HG03457 (cell line): Measurements from ENCODE around the gene FOXN1.

Source experiments
- ATAC-seq: cut with Tn5 transposase; IDR thresholded peaks from one replicate; pipeline ENCODE4 v1.9.1; 2021; ENCODE audit warnings: moderate number of reproducible peaks; ENCODE audit not compliant: unreplicated experiment

FOXN1 gene

DNA sequence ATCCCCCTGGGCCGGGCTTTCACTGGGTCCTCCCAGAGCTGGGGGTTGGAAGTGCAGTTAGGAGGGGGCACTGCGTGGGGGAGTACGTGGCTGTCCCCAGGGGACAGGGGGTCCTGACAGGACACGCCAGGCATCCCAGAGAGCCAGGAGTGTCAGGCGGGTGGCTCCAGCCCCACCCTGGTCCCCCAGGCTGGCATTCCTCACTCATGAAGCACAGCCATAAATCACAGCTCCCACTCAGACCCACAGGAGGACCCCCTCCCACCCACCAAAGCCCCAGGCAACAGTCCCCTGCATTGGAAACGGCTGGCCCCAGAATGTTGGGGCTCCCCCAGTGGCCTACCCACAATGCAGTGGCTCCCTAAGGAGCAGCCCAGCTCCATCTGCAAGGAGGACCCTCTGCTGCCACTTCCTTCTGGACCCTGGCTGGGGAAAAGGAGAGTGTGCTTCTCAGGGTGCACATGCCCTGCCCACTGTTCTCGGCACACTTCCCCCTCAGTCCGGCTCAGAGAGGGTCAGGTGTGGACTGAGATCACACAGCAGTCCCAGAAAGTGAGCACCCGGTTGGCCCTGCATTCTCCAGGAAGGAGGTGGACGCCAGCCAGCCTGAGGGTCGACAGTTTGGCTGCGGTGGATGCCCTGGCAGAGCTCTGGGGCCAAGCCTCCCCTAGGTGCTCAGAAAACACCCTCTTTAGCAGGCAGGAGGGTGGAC lies 7.3 kb upstream of the FOXN1 start:
- no peak for ATAC-seq

GRCh38 chr17:28499364-28499664 lies 6.8 kb upstream of the FOXN1 start:
- ATAC-seq, result no peak

DNA sequence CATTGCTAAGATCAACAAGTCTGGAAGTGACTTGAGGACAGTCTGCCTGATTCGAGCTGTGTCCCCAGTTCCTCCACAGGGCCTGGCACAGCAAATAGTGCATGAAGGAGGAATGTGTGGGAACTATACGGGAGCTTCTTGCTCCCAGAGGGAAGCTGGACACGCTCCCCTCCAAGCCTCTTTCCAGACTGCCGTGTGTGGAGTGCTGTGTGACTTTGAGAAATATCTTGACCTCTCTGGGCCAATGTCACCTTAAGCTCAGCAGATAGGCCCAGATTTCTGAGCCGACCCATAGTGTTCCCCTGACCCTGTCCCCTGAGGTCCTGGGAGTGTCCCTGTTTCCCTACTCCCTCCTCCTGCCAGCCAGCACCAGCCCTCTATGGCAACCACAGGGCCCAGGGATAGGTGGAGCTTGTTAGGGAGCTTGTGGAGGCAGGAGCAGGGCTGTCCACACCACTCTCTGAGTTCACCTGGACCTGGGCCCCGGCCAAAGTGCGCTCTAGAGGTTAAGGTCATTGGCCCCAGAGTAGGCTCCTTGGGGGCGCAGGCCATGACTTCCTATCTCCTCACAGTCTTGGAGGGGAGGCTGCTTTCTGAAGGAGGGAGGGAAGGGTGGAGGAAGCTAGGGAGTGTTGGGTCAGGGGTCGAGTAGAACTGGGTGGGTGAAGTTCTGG lies 6.3 kb upstream of the FOXN1 start:
- ATAC-seq, result no peak

GRCh38 chr17:28500712-28501379 lies 5.3 kb upstream of the FOXN1 start:
- no peak for ATAC-seq

GRCh38 chr17:28501421-28502284 lies 4.5 kb upstream of the FOXN1 start:
- ATAC-seq, result no peak

DNA sequence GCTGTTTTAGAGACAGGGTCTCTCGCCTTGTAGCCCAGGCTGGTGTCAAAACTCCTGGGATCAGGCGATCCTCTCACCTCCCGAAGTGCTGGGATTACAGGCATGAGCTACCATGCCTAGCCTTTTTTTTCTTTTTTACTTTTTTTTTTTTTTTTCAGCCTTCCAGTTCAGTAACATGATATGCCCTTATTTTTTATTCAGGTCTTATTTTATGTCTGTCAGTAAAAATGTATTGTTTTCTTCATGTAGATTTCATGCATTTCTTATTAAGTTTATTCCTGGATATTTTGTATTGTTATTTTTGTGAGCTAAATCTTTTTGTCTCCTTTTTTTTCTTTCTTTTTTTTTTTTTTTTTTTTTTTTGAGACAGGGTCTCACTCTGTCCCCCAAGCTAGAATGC lies 2.7 kb upstream of the FOXN1 start:
- ATAC-seq, result no peak

GRCh38 chr17:28506763-28507487 lies 777 bp downstream of the FOXN1 start:
- ATAC-seq, result no peak

DNA sequence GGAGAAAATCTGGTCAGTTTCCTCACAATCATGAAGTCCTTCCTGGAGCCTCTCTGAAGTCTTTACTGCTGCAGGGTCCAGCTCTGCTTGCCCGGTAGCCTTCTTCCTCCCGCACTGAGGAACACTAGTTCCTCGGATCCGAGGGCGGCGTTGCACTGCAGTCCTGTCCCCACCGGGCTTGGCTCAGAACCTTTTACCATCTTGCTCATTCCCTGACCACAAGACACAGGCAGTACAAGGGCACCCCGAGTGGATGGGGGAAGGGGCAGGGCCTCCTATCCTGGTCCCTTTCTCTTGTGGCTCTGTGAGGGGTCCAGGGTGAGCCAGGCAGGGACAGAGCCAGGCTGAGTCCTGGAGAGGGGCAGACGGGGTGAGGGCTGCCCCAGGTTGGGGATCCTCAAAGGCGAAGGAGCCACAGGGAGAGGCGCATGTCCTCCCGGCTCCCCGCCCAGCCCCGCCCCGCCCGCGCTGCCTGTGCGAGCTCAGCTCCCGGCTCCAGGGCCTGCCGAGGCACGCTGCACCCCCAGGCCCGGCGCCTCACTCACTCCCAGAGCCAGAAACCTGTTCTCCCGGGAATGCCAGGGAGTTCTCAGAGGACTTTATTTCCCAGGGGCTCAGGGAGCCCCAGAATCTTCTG lies 1.5 kb downstream of the FOXN1 start:
- no peak for ATAC-seq

DNA sequence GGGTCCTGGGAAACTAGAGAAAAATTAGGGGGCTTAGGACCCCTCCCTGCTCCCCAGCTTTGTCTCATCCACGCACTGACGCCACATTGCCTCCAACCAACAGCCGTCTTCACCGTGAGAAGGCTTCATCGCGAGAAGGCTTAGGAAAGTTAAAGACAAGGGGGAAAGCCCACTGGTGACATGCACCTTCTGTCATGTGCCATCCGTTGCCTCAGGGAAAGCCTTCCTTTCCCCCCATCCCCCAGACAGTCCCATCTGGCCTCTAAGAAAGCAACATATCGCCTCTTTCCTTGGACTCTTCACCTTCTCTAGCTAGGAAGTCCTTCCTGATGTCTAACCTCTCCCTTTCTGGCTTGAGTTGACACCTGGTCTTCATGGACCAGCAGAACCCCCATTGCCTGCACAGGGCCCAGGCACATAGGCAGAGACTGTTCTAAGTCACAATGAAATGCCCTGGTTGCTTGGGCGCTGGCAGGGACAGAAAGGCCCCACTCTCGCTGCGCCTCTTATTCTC lies 2.1 kb downstream of the FOXN1 start:
- ATAC-seq, result no peak

DNA sequence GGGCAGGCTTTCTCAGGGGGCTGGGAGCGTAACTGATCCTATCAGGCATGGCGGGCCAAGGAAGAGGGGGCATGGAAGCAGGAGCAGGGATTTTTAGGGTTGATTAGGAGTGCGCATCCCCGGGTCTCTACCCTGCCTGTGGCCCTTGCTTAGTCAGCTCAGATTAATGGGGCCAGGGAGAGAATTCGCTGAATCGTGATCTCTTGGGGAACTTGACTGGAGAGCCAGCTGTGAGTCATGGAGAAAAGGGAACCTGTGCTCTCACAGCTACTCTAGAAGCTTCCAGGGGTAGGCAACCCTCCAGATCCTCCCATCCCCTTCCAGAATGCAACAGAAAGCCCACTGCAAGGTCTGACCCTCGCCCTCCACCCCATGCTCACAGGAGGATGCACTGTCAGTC lies 3.6 kb downstream of the FOXN1 start:
- ATAC-seq, result no peak

GRCh38 chr17:28511858-28512461 lies 5.8 kb downstream of the FOXN1 start:
- no peak for ATAC-seq

- ATAC-seq, result no peak
Observed at GRCh38 chr17:28513476-28513875, 7.3 kb downstream of the FOXN1 start.

- no peak for ATAC-seq
Observed at GRCh38 chr17:28514561-28515002, 8.4 kb downstream of the FOXN1 start.

DNA sequence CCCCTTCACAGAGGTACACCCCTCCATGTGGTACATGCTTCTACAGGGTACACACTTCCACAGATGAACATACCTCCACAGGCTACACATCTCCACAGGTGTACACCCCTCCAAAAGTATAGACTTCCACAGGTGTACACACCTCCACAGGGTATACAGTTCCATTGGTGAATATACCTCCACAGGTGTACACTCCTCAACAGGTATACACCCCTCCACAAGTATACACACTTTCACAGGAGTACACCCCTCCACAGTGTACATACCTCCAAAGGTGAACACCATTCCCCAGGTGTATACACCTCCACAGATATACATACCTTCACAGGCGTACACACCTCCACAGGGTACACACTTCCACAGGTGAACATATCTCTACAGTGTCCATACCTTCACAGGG lies 9.4 kb downstream of the FOXN1 start:
- no peak for ATAC-seq

- no peak for ATAC-seq
Observed at GRCh38 chr17:28518132-28518531, 12.0 kb downstream of the FOXN1 start.

- no peak for ATAC-seq
Observed at GRCh38 chr17:28518578-28518977, 12.4 kb downstream of the FOXN1 start.

DNA sequence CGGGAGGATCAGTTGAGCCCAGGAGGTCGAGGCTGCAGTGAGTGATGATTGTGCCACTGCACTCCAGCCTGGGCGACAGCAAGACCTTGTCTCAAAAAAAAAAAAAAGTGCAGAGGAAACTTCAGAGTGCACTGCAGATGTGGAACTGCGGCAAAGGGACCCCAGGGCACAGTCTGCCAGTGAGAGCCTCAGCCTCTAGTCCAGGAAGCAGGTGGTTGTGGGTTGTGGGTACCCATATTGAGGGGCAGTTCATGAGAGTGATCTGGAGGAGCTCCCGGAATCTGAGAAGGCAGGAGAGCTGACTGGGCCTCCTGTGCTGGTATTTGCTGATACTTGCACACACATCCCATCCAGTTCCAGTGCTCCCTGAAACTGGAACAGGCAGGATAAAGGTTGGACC lies 13.1 kb downstream of the FOXN1 start:
- ATAC-seq, result no peak

DNA sequence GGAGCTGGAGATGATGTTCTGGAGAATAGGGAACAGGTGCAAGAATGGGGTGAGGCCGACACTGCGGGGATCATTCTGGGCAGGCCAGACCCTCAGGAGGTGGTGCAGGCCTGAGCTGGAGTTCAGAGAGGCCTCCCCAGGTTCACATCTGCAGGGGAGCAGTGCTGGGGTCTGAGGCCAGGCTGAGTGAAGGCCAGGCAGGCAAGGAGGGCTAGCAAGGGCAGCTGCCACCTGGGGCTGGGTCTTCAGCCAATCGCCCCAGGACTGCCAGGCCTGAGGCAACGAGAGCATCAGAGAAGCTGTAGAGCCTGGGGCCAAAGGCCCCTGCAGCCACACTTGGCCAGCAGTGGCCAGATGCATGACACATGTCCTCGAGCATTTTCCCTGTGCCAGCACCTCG lies 14.5 kb downstream of the FOXN1 start:
- ATAC-seq, result no peak

GRCh38 chr17:28521311-28522085 lies 15.3 kb downstream of the FOXN1 start:
- ATAC-seq, result no peak
